IPS-20b (cell line): ENCODE data around the gene MAP1S.

Experiments
- H3K27ac ChIP-seq: one replicate; pipeline ENCODE4 v1.5.1; 2013; ENCODE audit warnings: low read length
- H3K27me3 ChIP-seq: 2 replicates; pipeline ENCODE4 v1.6.1; 2013; ENCODE audit warnings: mild to moderate bottlenecking, low read length, inconsistent platforms; ENCODE audit not compliant: insufficient read depth
- H3K36me3 ChIP-seq: 2 replicates; pipeline ENCODE4 v1.6.1; 2013; ENCODE audit warnings: low read depth, mild to moderate bottlenecking, inconsistent platforms, low read length, moderate library complexity; ENCODE audit not compliant: insufficient read depth
- H3K4me1 ChIP-seq: 2 replicates; pipeline ENCODE4 v1.6.1; 2013; ENCODE audit warnings: mild to moderate bottlenecking, control low read depth, inconsistent platforms, low read length, moderate library complexity; ENCODE audit not compliant: insufficient read depth
- H3K4me3 ChIP-seq: 2 replicates; pipeline ENCODE4 v1.5.1; 2013; ENCODE audit warnings: mild to moderate bottlenecking, low read length, inconsistent platforms
- H3K9ac ChIP-seq: 2 replicates; pipeline ENCODE4 v1.6.1; 2013; ENCODE audit warnings: low read depth, mild to moderate bottlenecking, inconsistent platforms, low read length, moderate library complexity
- H3K9me3 ChIP-seq: 2 replicates; pipeline ENCODE4 v1.6.1; 2013; ENCODE audit warnings: mild to moderate bottlenecking, low read depth, low read length, inconsistent platforms; ENCODE audit not compliant: insufficient read depth

MAP1S gene

GRCh38 chr19:17724655-17725054 lies 5.4 kb downstream of the MAP1S start:
- Histone ChIP-seq H3K27me3 (no peaks in the 10 kb centered on the region), H3K4me1 (no peaks in the 10 kb centered on the region), H3K9ac (no peak overlapping the region), H3K9me3 (no peaks in the 10 kb centered on the region), H3K27ac (no peak overlapping the region), H3K4me3 (no peak overlapping the region), H3K36me3 (peaks cover 80% of the 10 kb centered on the region)

DNA sequence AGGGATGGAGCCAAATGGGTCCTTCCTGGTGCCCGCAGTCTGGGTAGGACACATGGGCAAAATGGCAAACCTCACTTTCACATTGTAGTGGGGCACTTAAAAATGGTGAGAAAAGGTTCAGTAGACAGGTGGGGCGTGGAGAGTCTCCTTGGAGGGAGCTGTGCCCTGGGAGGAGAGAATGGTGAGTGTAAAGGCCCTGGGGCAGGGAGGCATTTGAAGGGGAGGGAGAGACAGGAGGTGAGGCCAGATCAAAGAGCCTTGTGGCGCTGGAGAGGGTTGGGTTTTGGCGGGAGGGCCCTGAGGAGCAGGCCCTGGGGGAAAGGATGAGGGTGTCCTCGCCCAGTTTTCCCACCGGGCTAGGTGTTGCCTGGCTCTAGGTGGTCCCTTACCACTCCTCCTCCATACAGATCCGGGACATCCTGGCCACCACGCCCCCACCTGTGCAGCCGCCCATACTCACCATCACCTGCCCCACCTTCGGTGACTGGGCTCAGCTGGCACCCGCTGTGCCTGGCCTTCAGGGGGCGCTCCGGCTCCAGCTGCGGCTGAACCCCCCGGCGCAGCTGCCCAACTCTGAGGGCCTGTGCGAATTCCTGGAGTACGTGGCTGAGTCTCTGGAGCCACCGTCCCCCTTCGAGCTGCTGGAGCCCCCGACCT lies 6.3 kb downstream of the MAP1S start:
- Histone ChIP-seq H3K27me3 (no peaks in the 10 kb centered on the region), H3K4me3 (no peak overlapping the region), H3K4me1 (no peaks in the 10 kb centered on the region), H3K36me3 (peaks cover 88% of the 10 kb centered on the region), H3K27ac (no peak overlapping the region), H3K9ac (no peak overlapping the region), H3K9me3 (no peaks in the 10 kb centered on the region)

- Histone ChIP-seq H3K9me3 (no peaks in the 10 kb centered on the region), H3K27me3 (no peaks in the 10 kb centered on the region), H3K27ac (no peak overlapping the region), H3K36me3 (peaks cover 91% of the 10 kb centered on the region), H3K4me1 (no peaks in the 10 kb centered on the region), H3K9ac (no peak overlapping the region), H3K4me3 (no peak overlapping the region)
Observed at GRCh38 chr19:17726136-17726741, 7.0 kb downstream of the MAP1S start.

DNA sequence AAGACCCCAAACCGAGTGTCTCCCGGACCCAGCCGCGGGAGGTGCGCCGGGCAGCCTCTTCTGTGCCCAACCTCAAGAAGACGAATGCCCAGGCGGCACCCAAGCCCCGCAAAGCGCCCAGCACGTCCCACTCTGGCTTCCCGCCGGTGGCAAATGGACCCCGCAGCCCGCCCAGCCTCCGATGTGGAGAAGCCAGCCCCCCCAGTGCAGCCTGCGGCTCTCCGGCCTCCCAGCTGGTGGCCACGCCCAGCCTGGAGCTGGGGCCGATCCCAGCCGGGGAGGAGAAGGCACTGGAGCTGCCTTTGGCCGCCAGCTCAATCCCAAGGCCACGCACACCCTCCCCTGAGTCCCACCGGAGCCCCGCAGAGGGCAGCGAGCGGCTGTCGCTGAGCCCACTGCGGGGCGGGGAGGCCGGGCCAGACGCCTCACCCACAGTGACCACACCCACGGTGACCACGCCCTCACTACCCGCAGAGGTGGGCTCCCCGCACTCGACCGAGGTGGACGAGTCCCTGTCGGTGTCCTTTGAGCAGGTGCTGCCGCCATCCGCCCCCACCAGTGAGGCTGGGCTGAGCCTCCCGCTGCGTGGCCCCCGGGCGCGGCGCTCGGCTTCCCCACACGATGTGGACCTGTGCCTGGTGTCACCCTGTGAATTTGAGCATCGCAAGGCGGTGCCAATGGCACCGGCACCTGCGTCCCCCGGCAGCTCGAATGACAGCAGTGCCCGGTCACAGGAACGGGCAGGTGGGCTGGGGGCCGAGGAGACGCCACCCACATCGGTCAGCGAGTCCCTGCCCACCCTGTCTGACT lies 7.9 kb downstream of the MAP1S start:
- H3K4me3 ChIP-seq: no peak overlapping the region
- no peak overlapping the region for H3K27ac ChIP-seq
- no peaks in the 10 kb centered on the region for H3K9me3 ChIP-seq
- H3K36me3 ChIP-seq: peaks cover 90% of the 10 kb centered on the region
- H3K27me3 ChIP-seq: no peaks in the 10 kb centered on the region
- H3K4me1 ChIP-seq: no peaks in the 10 kb centered on the region
- H3K9ac ChIP-seq: no peak overlapping the region

GRCh38 chr19:17727843-17728242 lies 8.6 kb downstream of the MAP1S start:
- Histone ChIP-seq H3K36me3 (peaks cover 91% of the 10 kb centered on the region), H3K9ac (no peak overlapping the region), H3K27me3 (no peaks in the 10 kb centered on the region), H3K4me3 (no peak overlapping the region), H3K9me3 (no peaks in the 10 kb centered on the region), H3K4me1 (no peaks in the 10 kb centered on the region), H3K27ac (no peak overlapping the region)

DNA sequence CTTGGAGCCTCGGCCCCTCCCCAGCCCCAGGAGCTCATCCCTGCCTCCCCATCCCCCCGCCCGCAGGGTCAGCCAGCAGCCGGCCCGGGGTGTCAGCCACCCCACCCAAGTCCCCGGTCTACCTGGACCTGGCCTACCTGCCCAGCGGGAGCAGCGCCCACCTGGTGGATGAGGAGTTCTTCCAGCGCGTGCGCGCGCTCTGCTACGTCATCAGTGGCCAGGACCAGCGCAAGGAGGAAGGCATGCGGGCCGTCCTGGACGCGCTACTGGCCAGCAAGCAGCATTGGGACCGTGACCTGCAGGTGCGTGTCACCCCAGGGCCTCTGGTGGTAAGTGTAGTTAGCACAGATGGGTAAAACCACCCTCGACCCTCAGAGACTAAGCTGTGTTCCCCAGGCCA lies 13.8 kb downstream of the MAP1S start:
- H3K9me3 ChIP-seq: no peaks in the 10 kb centered on the region
- no peaks in the 10 kb centered on the region for H3K4me1 ChIP-seq
- H3K4me3 ChIP-seq: no peak overlapping the region
- no peak overlapping the region for H3K9ac ChIP-seq
- H3K27ac ChIP-seq: no peak overlapping the region
- peaks cover 77% of the 10 kb centered on the region for H3K36me3 ChIP-seq
- H3K27me3 ChIP-seq: no peaks in the 10 kb centered on the region

DNA sequence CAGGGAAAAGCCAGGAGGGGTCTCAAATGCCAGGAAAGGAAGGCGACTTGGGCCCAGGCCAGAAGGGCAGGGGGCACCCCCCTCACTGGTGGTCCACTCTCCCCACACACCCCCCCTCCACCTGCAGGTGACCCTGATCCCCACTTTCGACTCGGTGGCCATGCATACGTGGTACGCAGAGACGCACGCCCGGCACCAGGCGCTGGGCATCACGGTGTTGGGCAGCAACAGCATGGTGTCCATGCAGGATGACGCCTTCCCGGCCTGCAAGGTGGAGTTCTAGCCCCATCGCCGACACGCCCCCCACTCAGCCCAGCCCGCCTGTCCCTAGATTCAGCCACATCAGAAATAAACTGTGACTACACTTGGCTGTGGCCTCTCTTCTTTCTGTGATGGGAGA lies 14.9 kb downstream of the MAP1S start:
- Histone ChIP-seq H3K9ac (no peak overlapping the region), H3K9me3 (no peaks in the 10 kb centered on the region), H3K27me3 (no peaks in the 10 kb centered on the region), H3K36me3 (peaks cover 67% of the 10 kb centered on the region), H3K4me1 (no peaks in the 10 kb centered on the region; the same call in 1 of the 2 replicates), H3K4me3 (no peak overlapping the region), H3K27ac (no peak overlapping the region)

DNA sequence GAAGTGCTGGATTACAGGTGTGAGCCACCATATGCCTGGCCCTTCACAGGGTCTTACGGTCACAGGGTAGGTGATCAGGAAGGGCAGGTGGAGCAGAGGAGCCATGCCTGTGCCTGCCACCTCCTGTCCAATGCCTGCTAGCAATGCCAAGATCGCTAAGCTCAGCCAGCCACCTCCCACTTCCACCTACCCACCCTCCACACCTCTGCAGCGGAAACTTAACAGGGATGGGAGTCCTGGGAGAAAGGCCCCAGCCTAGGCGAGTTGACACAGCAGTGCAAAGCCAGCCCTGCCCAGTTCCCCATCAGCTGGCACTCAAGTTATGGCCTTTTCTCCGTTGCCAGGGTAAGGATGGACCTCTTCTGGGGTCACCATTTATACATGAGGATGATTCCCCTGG lies 16.1 kb downstream of the MAP1S start:
- H3K9ac ChIP-seq: no peak overlapping the region
- H3K4me3 ChIP-seq: no peak overlapping the region
- peaks cover 55% of the 10 kb centered on the region for H3K36me3 ChIP-seq
- H3K27me3 ChIP-seq: no peaks in the 10 kb centered on the region
- no peaks in the 10 kb centered on the region; the same call in 1 of the 2 replicates for H3K4me1 ChIP-seq
- no peaks in the 10 kb centered on the region for H3K9me3 ChIP-seq
- H3K27ac ChIP-seq: no peak overlapping the region

- H3K27ac ChIP-seq: no peak overlapping the region
- no peaks in the 10 kb centered on the region; the same call in 1 of the 2 replicates for H3K4me1 ChIP-seq
- H3K9ac ChIP-seq: no peak overlapping the region
- 0 out of 2 replicates have a peak, but pooled peaks cover 8% of the 10 kb centered on the region for H3K9me3 ChIP-seq
- H3K4me3 ChIP-seq: no peak overlapping the region
- peaks cover 33% of the 10 kb centered on the region for H3K36me3 ChIP-seq
- no peaks in the 10 kb centered on the region for H3K27me3 ChIP-seq
Observed at GRCh38 chr19:17737690-17738153, 18.4 kb downstream of the MAP1S start.

- H3K27me3 ChIP-seq: no peaks in the 10 kb centered on the region
- H3K27ac ChIP-seq: no peak overlapping the region
- H3K9me3 ChIP-seq: 0 out of 2 replicates have a peak, but pooled peaks cover 8% of the 10 kb centered on the region
- H3K4me1 ChIP-seq: no peaks in the 10 kb centered on the region; the same call in 1 of the 2 replicates
- H3K9ac ChIP-seq: no peak overlapping the region
- no peak overlapping the region for H3K4me3 ChIP-seq
- H3K36me3 ChIP-seq: peaks cover 17% of the 10 kb centered on the region
Observed at GRCh38 chr19:17739121-17739875, 20.0 kb downstream of the MAP1S start.

DNA sequence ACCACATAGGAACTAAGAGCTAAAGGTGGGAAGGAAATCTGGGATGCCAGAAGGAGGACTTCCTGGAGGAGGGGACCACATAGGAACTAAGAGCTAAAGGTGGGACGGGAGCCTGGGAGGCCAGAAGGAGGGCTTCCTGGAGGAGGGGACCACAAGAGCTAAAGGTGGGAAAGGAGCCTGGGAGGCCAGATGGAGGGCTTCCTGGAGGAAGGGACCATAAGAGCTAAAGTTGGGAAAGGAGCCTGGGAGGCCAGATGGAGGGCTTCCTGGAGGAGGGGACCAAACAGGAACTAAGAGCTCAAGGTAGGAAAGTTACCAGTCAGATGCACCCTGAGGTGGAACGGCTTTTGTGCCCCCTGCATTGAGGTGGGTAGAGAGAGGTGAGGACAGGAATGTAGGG lies 22.2 kb downstream of the MAP1S start:
- no peak overlapping the region for H3K27ac ChIP-seq
- H3K4me3 ChIP-seq: no peak overlapping the region
- no peaks in the 10 kb centered on the region; the same call in 1 of the 2 replicates for H3K4me1 ChIP-seq
- H3K9ac ChIP-seq: no peak overlapping the region
- H3K27me3 ChIP-seq: no peaks in the 10 kb centered on the region
- H3K36me3 ChIP-seq: peaks cover 4% of the 10 kb centered on the region; the same call in 1 of the 2 replicates
- 0 out of 2 replicates have a peak, but pooled peaks cover 8% of the 10 kb centered on the region for H3K9me3 ChIP-seq
